Endothelial cell of hepatic sinusoid (primary cell): ENCODE measurements around the gene NRAP.

Experiments used
- in situ Hi-C: cut with HindIII; loops from 2 replicates; pipeline ENCODE4 v1.10.0; 2017; ENCODE audit warnings: low sequenced_read_pairs

Gene NRAP

DNA sequence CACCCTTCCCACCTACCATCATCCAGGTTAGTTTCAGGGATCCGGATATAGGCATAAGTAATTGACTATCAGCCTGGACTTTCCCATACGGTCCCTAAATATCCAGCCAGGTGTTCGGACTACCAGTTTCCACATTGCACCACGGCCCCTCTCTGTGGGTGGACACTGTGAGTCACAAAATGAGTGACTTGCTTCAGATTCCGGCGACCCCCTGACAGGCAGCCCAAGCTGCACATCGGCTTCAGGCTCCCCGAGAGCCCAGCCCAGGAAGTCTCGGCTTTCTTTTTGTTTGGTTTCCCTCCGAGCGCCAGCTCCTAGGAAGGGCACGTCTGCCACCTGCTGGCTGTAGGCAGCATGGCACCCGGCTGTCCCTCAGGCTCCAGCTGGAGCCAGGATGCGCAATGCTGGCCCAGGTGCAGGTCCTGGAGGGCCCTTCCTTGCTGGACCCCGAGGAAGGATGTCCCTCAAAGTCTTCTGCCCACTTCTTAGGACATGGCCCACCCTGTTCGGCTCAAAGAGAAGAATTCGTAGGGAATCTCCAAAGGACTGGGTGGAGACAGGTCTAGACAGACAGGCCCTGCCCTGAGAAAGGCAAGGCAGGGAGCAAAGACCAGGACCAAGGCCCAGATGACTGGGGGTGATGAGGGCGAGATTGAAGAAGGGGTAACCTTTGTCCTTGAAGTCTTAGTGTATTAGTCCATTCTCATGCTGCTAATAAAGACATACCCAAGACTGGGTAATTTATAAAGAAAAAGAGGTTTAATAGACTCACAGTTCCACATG is 100.3 kb downstream of the NRAP start:
- in situ Hi-C loops, result no loop called here

DNA sequence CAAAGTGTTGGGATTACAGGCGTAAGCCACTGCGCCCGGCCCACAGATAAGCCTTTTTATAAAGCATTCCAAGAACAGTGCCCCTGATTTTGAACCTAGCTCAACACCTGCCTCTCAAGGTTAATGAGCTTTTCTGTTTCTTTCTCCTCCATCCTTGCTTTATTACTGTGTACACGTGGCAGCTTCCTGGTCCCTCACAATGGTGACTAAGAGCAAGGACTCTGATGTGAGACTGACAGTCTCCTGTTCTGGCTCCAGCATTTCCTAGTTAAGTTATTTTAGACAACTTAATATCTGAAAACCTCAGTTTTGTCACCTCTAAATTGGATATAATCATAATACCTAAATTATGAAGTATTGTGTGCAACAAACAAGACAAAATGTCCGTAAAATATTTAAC is 101.1 kb downstream of the NRAP start:
- in situ Hi-C loops, result no loop called here

DNA sequence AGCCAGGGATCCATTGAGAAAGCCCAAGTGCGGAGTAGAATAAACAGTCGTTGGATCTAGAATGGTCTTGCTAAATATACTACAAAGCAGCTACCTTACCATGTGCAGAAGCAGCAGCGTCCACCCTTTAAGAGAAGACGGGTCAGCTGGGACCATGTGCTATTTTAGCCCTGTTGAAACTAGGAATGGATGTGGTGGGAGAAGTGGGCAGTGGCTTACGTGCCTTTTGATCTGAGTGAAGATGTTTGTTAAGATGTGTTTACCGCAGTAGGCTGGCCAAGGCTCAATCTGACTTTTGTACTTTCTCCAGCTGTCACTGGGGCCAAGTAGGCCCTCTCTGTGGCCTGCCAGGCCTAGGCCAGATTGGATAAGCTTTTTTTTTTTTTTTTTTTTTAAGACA is 101.8 kb downstream of the NRAP start:
- in situ Hi-C loops, result no loop called here

DNA sequence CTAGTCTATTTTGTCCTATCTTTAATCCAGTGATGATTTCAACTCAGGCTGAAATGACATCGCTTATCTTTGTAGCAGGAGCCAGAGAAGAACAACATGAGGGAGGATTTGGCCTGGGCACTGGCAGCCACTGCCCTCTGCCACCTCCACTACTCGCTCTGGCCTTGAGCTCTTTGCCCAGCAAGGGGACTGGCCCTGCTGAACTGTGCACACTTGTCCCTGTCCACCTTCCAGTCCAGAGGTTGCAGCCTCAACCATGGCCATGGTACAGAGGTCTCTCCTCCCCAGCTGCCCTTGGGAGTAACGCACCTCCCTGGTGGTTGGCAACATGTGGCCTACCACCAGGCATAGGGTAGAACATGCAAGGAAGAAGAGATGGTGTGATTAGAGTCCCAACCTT is 102.6 kb downstream of the NRAP start:
- in situ Hi-C loops, result no loop called here

DNA sequence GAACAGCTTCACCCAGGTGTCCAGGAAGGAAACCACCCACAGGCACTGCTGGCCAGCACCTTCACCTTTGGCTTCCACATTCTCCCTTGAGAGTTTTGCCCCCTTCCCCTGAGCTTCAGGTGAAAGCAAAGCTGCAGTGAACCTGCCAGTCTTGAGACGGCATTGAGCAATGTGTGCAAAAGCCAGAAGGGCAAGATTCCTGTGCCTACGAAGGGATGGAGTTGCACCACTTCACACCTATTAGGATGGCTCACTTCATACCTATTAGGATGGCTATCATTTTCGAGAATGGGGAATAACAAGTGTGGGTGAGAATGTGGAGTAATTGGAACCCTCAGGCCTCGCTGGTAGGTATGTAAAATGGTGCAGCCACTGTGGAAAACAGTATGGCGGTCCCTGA is 103.8 kb downstream of the NRAP start:
- in situ Hi-C loops, result no loop called here

DNA sequence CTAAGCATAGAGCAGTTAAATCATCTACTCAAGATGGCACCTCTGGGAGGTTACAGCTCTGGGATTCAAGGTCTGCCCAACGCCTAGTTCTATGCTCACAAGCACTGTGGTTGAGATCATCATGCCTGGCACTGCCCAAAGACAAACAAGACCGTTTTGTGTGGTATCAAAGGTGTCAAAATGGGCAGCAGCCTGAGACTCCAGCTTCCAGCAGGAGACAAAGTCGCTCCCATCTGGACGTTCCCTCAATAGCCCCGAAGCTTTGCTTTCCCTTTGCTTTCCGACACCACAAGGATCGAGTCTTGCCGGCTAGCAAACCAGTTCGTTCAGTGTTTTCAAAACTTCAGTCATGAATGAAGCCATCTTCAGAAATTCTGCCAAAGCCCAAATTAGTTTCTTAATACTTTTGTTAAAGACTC is 105.9 kb downstream of the NRAP start:
- in situ Hi-C loops, result loop anchor here (10.0 kb wide), 1 partner anchor 157 kb away; no protein-coding TSS in a partner anchor

DNA sequence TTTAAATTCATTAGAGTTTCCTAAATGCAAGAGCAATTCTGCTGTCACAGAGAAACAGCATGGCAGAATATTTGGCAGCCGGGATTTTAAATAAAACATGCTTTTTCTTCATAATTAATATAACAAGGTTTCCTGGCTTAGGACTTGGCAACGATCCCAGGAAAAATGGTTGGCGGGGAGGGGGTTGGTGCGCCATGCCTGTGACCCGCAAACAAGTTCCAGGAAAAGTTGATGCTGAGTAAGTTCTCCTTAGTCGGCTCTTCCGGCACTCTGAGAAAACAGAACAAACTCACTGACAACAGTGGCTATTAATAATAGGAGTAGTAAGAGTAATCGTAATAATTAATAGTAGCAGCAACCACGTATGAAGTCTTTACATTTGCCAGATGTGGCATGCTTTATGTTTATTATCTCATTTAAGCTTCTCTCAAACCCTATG is 106.4 kb downstream of the NRAP start:
- in situ Hi-C loops, result loop anchor here (10.0 kb wide), 1 partner anchor 157 kb away; no protein-coding TSS in a partner anchor

DNA sequence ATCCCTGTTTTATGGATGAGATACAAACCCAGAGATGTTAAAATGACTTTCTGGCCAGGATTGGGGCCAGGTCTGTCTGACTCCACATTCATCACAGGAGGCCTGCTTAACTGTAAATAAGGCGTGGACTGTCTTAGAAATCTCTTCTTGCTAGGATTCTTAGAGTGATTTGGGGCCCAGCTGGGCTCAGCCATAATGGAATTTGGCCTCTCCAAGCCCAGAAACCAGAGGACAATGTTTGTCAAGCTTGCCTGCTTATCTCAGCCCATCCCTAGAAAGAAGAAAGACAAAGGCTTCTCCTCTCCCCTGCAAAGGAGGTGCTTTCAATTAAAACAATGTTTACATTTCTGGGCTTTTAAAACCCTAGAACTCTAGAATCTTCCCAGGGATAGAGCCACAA is 108.1 kb downstream of the NRAP start:
- in situ Hi-C loops, result loop anchor here (10.0 kb wide), 1 partner anchor 159 kb away; no protein-coding TSS in a partner anchor

DNA sequence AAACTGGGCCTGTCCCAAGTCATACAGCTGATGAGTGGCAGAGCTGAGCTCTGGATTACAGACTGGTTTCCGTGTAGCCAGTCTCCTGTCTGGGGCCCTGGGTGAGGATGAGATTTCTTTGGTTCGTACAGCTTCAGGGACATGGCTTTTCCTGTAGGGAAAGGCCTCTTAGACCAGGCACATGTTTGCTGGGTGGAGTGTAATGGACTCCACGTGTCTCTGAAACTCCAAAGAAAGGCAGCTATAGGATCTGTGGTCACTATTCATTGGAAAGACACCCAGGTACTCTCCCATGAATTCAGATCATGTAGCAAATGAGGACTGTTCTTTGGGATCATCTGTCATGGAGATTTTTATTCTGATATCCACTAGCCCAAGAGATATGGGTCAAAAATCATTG is 108.6 kb downstream of the NRAP start:
- in situ Hi-C loops, result loop anchor here (10.0 kb wide), 1 partner anchor 160 kb away; no protein-coding TSS in a partner anchor

DNA sequence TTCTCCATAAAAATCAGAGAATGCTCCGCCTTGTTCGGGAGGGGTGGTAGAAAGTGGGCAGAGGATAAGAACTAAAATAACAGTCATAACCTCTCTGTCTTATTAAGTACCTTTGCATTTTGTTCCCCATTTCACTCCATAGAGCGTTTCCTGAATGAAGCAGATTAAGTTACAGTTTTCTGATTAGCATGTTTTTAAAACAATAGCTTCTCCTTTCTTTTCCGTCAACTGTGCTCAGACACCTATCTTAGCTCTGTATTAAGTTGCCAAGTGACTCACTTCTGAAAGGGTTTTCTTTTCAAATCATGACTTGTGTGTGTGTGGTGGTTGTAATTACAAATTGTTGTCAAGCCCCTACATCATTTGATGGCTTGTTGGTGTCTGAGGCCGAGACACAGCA is 109.6 kb downstream of the NRAP start:
- in situ Hi-C loops, result loop anchor here (10.0 kb wide), 1 partner anchor 161 kb away; no protein-coding TSS in a partner anchor

DNA sequence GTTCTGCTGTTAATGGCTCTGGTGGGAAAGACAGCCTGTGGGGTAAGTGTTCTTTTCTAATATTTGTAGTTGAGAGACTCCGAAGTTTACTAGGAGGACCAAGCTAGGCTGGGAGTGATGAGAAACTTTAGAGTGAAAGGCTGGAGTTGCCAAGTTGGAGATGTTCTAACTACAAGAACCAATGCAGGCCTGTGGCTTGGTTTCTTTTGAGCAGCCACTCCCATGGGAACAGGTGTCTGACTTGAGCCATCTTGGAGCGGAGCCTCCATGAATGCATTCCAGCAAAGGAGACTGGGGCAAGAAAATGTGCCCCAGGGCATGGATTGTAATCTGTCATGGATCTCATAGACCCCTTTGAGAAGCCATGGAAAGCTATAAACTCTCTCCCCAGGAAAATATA is 110.7 kb downstream of the NRAP start:
- in situ Hi-C loops, result loop anchor here (10.0 kb wide), 1 partner anchor 162 kb away; no protein-coding TSS in a partner anchor

DNA sequence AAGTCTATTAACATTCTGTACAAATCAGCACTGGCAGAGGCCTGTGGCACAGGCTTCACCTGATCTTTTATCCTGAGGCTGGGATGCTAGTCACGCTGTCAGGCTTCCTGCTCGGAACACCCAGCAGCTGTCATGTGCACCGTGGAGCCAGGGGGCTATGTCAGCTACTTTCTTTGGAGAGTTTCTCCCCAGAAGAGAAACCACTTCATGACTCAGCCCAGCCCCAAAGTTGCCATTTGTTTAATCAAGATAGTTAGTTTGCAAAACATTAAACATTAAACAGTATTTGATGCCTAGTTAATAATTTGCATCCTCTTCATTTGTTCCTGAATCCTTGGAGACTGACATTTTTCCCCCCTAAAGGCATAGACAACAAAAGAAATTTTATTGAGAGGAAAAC is 111.1 kb downstream of the NRAP start, which contains the start of gene HABP2:
TSS of gene HABP2 (plus strand) at position 353 of the 400 bp plus-strand sequence. CDS start 69 bp downstream, outside the sequence.
- in situ Hi-C loops, result loop anchor here (10.0 kb wide), 1 partner anchor 162 kb away; no protein-coding TSS in a partner anchor

DNA sequence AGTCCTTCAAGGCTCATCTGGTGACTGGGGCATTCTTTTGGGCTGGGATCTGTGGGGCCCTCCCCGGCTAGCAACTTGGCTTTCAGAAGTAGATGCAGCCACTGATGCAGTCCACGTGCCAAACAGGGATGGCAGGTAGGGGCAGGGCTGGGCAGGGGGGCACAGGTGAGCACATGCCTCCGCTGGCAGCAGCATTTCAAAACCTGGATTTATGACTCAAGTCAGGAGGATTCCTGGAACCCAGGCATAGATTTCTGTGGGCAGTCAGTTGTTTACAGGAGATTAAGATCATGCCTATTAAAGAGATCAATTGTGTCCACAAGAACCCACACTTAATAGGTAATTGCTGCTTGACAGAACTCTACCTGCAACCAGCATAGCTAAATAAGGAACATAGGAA is 111.8 kb downstream of the NRAP start:
- in situ Hi-C loops, result loop anchor here (10.0 kb wide), 1 partner anchor 163 kb away; no protein-coding TSS in a partner anchor

DNA sequence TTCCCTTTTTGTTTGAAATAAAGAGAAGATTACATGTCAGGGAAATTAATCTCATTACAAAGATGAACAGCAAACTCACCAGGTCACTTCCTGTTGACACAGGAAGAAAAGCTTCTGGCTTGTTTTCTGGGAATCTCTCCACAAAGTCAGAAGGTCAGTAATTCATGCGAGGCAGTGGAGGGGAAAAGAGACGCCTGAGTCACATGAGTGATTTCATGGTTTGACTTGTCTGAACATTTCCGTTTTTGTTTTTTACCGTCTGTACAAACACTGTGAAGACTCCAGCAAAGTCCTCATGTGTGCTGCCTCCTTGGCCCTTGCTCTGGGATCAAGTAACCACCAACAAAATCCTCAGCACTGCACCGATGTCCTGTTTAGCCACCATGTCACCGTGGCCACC is 113.5 kb downstream of the NRAP start:
- in situ Hi-C loops, result loop anchor here (10.0 kb wide), 1 partner anchor 164 kb away; no protein-coding TSS in a partner anchor

DNA sequence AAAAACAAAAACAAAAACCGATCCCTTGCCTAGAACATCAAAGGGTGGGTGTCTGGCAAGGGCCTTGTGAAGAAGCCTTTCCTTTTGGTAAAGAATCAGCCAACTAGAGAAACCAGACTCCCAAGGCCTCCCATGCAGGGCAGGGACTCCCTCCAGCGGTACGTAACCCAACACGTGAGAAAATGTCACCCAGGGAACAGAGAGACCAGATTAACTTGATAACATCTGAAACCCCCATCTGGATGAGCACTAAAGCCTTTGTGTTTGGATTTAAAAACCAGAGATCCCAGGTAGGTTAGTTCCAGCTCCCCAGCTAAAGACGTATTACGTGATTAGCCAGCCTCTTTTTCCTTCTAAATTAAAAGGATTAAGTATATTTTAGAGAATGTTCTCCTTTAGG is 114.0 kb downstream of the NRAP start:
- in situ Hi-C loops, result loop anchor here (10.0 kb wide), 1 partner anchor 165 kb away; no protein-coding TSS in a partner anchor

DNA sequence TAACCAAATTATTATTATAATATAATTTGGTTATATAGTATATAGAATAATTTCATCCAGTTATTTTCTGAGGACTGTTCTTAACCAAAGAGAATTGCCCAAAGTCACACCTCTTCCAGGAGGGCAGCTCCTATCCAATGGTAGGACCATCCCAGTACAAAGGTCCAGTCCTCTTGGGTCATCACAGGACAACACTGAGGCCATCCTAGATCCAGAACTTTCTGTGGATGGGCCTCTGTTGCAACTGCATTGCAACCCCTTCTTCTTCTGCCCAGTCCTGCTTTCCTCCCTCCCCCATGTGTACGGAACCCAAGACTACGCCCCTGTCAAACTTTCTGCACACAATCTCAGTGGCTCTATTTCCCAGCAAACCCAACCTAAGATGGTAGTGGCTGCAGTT is 116.4 kb downstream of the NRAP start:
- in situ Hi-C loops, result no loop called here

DNA sequence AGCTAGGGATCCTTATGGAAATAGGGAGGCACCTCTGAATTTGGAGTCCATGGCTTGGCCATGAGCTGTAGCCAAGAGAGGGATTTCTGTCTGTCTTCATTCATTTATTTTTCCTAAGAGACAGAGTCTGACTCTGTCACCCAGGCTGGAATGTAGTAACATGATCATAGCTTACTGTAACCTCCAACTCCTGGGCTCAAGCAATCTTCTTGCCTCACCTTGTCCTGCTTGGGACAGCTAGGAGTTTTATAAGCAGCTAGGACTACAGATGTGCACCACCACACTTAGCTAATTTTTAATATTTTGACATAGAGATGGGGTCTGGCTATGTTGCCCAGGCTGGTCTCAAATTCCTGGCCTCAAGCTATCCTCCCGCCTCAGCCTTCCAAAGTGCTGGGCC is 119.4 kb downstream of the NRAP start:
- in situ Hi-C loops, result no loop called here

DNA sequence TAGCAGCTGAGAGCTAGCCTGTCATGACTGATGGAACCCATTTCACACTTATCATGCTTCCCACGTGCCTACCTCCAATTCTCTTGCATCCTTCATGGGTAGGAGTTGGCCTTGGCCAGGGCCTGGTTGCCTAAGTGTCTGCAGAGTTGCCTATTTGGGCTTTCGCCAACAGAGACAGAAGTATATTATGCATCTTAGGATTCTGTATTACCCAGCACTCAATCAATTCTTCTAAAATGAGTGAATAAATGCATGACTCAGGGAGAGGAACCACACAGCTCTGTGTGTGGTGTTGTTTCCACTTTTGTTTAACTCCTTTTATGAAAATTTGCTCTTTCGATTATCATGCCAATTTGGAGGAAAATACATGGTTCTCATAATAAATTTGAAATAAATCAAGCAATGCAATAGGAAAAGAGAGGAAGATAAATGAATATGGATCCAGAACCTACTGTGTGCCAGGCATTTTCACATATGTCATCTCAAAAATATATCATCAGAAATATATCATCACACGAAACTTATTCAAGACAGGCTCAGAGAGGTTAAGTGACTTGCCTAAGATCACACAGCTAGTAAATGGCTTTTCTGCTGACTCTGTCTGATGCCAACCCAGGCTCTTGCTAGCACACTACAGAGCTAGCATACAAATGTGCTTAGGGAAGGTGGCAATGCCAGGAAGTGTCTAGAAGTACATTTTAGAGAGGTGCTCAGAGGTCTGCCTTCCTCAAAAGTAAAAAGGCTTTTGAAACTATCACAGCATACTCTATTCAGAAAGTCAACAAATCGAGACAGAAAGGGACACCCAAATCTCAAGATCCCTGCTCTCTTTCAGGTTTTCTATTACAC is 120.5 kb downstream of the NRAP start:
- in situ Hi-C loops, result no loop called here

DNA sequence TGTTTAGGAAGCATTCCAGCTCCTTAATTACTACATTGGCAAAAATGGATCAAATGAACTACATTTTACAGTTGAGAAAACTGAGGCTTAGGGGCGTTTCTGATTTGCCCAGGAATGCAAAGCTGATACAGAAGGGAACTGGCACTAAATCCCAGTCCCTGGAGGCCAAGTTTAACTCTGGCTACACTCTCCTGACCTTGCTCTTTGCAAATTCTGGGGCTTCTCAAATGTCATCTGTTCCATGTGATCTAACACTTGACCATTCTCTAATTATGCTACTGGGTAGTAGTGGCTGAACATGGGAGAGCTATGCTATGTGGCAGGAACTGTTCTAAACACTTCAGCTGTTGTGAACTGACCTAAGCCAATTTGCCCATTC is 122.3 kb downstream of the NRAP start:
- in situ Hi-C loops, result no loop called here

DNA sequence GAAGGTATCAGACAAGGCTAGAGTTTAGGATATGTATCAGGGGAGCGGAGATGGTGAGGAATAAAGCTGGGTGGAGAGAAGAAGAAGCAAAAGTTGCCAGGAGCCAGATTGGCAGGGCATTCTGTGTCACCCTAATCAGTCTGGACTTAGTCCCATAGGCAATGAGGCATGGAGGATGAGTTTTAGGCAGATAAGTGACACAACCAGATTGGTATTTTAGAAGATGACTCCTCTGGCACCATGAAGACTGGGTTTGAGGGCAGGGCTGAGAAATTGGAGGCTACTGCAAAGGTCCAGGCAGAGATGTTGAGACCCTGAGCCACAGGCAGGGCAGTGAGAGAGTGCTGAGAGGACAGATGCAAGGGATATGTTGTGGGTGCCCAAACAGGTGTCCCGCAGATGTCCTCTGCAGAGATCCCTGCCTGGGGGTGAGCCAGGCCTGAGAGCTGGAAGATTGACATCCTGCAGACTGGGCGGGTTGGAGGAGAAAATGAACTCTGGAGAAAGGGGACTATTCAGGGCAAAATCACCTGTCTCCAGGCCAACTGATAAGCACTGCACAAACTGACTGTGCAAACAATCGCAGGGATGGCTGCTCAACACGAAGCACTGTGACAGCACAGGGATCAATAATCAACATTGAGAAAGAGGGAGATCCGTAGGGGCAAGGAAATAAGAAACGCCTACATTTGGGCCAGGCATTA is 122.8 kb downstream of the NRAP start:
- in situ Hi-C loops, result no loop called here

DNA sequence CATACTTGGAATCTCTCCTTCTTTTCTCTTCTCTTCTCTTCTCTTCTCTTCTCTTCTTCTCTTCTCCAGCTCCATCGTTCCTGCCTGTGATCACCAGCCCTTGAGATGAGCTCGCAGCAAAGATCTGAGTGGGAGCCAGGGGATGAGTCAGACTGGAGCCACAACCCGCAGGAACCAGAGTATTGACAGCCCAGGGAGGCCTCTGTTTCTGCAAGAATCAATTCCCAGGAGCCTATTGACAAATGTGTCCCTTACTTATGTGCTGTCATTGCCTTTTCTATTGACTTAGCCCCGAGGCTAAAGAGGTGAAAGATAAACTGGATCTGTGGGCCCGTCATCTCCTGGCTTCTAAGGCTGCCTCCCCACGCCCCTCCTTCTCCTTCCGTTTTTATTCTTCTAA is 124.1 kb downstream of the NRAP start:
- in situ Hi-C loops, result no loop called here
